Activated CD4-positive, CD25-positive, alpha-beta regulatory T cell treated with anti-CD3 and anti-CD28 coated beads, Interleukin-2, amount 50 U/mL, for 24 hours (primary cell): ENCODE measurements around the gene PAX5.

Experiments
- ATAC-seq, 2 donors: fragments of 150-1000 bp; cut with Tn5 transposase; one replicate each; pipeline ENCODE4 v1.10.0; 2021; ENCODE audit warnings: mild to moderate bottlenecking in 1 of 2, moderate library complexity in 1 of 2

The PAX5 gene

DNA sequence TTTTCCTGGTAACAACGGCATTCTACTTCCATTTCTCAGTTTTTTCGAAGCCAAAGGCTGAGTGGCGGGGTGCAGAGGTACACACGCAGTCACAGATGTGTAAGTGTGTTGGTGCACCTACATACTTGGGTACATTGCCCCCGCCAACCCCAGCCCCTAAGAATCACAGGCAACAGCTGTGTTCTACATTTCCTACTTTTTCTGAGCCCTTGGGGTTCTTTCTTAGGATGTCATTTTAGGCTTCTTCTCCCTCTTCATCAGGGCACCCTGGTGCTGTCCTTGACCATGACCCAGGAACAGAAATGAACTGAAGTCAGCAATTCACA lies 104.8 kb downstream of the PAX5 start:
- no peak for ATAC-seq

DNA sequence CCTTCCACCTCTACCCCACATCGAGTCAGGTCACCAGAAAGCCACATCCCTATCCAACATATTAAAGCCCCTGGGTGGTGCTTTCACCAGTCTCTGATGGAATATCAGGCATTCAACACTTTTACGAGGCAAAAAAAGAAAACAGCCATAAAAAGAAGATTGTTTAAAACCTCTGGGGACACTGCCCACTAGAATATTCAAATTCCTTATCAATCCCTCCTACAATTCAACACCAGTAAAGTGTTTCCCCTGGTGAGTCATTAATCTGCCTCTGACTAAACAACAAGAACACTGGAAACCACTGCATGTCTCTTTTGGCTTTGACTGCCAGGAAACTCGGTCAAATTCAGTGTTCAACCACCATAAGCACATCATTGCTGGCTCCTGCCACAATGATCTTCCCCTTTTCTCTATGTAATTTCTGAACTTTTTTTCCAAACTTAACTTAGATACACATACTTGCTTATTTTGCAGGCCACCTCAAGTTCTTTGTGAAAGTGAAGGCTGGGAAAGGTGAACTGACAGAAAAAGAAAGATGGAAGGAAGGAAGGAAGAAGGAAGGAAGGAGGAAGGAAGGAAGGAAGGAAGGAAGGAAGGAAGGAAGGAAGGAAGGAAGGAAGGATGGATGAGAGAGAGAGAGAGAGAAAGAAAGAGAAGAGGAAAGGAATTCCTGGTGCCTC lies 105.3 kb downstream of the PAX5 start:
- peak; percentile 49 to 59 for ATAC-seq

- no peak for ATAC-seq
Observed at GRCh38 chr9:36928210-36928609, 105.9 kb downstream of the PAX5 start.

DNA sequence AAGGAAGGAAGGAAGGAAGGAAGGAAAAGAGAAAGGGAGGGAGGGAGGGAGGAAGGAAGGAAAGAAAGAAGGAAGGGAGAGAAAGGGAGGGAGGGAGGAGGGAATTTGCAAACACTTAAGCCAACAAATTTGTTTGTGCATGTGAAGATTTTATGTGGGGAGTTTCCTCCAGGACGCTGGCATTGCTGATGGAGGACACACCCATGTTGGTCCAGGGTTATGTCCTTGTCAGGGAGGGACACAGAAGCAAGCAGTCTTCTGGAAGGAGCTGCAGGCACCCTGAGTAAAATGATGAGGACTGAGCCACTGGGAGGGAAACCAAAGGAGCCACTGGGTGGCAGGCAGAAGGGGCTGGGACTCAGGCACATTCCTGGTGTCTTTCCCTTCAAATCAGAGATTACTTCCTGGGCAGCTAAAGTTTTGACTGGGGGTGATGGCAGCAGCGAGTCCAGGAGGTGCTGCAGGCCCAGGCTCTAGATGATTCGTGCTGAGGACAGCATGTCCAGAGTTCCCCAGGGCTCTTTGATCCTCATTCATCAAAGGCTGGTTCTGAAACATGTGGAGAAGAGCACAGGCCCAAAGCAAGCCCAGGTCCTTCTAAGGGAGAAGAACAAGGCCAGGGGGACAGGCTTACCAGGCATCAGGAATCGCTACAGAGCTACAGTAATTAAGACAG lies 109.2 kb downstream of the PAX5 start:
- no peak for ATAC-seq

DNA sequence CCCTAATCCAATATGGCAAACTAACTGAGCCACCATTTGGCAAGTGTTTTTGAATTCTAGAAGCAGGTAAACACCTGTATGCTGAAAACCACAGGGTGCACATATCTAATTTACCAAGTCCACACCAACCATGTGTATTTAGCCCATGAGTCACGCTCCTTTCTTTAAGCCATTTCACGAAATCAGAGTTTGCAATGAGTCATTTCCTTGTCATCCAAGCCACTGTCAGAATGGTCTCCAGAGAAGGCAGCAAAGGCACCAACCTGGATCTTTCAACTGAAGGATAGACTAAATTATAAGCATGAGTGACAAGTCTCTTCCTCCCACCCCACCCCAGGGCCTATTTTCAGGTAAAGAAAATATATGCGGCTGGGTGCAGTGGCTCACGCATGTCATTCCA lies 110.0 kb downstream of the PAX5 start:
- ATAC-seq: peak; percentile 76 to 79

DNA sequence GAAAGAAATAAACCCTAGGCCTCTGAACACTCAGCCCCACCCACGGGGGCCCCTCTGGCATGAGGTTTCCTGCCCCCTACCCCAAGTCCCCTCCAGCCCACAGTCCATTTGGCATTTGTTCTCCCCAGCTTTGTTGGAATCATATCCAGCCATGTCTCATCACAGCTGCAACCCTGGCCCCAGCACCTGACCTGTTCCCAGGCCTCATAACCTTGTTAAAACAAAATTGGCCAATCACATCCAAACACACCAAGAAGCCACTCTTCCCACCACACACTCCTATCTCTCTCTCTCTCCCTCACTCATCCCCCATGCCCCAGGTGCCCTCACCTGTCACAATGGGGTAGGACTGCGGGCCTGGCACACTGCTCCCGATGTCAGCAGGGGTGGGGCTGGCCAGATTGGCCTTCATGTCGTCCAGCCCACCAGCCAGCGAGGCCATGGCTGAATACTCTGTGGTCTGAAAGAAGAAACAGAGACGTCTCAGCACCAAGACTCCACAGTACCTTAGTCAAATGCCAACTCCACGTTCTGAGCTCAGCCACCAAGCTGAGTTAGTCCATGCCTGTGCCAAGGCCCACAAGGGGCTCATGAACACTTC lies 110.9 kb downstream of the PAX5 start:
- no peak for ATAC-seq

DNA sequence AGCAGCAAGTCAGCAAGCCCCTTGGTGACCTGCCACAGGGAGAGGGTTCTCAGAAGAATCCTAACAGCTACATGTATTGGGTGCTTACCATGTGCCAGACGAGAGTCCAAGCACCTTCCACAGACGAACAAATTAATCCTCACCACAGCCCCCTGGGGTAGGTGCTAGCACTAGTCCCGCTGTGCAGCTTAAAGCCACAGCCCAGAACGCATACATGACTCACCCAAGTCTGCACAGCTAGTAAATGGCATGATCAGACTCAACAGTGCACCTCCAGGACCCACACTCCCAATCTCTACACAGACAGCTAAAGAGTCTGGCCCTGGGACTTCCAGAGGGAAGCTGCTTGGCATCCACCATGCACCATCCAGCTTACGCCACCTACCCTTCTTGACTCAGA lies 111.5 kb downstream of the PAX5 start:
- no peak for ATAC-seq

DNA sequence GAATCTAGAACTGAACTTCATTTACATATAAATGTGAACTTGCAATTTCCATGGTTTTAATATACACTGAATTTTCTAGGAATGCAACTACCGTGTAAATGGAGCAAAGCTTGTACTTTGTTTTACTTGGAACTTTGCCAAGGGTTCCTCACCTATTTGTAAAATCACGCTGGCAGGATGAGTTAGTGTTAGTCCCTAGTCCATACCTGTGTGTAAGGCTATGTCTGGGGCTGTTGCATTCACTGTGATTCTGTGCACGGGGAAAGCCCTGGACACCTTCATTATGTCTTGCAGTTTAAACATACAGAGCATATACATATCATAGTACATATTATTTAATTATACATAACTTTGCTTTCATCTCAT lies 119.9 kb downstream of the PAX5 start:
- ATAC-seq: no peak

DNA sequence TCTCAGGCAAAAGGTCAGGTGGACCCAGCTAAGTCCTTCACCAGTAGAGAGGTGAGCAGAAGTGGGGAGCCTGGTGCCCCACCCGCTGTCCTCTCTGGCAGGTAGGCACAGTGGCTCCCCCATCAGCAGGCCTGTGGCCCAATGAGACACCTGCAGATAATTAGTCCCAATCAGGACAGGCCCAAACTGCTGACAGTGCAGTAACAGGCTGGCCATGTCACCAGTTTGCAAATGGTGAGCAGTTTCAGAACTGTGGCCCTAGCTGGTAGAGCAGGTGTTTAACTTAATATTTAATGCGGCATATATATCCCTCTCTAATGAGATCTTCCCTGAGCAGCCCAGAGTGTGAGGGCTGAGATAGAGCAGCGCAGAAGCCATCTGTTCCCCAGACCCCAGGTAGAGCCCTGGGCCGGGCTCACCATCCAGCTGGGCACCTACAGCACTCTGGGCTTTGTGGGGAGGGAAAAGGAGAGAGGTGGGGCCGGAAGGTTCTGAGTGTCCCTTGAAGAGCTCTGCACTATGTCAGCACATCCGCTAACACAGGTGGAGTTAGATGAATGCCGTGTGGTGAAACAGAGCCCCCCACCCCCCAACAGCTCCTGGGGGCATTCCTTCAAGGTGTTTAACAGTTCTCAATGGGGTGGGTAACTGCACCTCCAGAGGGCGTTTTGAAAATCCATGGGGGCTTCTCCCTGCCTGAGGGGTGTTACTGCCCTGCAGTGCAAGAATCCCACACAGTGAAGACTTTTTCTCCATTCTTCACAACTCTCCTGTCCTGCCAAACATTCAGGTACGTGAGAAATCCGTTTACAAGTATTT lies 120.5 kb downstream of the PAX5 start:
- no peak for ATAC-seq

DNA sequence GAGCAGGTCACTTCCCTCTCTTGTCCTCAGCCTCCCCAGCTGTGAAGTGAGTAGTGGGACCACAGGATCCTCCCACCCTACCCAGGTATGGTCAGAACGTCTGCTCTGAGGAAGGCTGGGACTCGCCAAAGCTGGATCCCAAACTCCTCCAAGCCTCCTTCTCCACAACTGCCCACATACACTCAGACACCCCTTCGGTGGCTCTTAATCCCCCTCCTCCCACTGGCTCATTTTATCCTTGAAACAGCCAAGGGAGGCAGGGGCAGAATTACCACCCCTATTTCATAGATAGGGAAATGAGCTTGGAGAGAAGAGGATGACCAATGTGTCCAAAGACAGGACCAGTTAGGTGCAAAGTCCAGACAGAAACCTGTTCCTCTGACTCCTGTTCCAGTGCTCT lies 121.4 kb downstream of the PAX5 start:
- ATAC-seq: no peak

- no peak for ATAC-seq
Observed at GRCh38 chr9:36911601-36912412, 122.3 kb downstream of the PAX5 start.

DNA sequence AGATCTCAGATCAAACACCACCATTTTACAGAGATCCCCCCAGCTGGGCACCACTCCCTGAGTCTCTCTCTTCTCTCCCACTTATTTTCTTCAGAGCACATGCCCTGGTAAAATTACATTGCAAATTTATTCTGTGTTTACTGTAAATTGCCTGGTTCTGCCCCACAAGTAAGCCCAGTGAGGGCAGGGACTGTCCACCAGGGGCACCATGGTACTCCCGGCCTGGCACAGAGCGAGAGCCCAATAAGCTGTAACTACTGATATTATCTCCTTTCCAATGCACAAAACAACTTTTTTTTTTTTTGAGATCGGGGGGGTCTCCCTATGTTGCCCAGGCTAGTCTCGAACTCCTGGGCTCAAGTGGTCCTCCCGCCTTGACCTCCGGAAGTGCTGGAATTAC lies 123.0 kb downstream of the PAX5 start:
- ATAC-seq: no peak

DNA sequence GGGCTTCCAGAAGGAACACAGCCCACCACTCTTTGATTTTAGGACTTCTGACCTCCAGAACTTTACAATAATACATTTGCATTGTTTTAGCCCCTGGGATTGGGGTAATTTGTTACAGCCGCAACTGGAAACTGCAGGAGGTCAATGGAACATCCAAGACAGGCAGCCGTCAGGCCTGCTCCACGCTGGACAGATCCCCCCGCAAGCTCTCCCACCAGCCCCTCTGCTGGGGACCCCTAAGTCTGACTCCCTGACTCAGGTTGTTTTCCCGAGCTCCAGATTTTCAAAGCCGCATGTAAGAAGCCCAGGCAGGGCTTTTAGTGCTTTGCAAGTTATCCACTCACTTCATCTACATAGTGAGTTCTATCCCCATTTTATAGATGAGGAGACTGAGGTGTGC lies 127.6 kb downstream of the PAX5 start:
- no peak for ATAC-seq

DNA sequence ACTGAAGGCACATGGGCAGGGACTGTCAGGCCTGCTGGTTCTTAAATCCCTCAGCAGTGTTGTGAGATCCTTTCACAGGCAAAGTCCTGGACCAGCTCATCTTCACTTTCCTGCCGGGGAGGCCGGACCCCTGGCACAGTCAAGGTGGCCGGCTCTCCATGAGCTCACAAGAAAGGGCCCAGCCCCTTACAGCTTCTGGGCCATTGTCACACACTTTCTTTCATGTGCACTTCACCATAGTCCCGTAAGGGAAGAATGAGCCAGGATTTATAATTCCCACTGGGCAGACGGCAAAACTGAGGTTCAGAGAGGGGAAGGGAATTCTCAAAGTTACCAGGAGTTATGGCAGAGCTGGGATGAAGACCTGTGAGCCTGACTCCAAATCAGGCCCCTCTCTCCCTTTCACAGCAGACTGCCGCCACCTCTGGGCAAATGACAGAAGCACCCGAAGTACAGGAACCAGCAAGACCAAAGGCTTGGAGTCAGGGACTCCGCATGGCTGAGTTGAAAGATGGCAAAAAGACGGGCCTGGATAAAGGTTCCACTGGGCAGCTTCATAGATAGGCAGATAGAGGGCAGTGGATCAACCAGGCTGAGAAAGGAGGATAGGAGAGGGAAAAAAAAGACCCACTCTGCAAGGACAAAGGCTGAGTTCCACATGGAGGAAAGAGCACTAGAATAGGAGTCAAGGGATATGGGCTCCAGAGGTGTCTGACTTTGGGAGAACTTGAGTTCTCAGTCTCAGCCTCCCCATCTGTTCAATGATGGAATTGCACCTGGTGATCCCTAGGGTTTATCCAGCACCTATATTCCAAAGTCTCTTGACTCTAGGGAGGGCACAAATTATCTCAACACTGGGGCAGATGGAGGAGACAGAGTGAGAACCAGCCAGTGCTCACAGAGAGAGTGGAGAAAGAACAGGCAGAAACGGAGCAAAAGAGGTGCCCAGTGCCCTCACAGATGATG lies 128.7 kb downstream of the PAX5 start:
- no peak for ATAC-seq

DNA sequence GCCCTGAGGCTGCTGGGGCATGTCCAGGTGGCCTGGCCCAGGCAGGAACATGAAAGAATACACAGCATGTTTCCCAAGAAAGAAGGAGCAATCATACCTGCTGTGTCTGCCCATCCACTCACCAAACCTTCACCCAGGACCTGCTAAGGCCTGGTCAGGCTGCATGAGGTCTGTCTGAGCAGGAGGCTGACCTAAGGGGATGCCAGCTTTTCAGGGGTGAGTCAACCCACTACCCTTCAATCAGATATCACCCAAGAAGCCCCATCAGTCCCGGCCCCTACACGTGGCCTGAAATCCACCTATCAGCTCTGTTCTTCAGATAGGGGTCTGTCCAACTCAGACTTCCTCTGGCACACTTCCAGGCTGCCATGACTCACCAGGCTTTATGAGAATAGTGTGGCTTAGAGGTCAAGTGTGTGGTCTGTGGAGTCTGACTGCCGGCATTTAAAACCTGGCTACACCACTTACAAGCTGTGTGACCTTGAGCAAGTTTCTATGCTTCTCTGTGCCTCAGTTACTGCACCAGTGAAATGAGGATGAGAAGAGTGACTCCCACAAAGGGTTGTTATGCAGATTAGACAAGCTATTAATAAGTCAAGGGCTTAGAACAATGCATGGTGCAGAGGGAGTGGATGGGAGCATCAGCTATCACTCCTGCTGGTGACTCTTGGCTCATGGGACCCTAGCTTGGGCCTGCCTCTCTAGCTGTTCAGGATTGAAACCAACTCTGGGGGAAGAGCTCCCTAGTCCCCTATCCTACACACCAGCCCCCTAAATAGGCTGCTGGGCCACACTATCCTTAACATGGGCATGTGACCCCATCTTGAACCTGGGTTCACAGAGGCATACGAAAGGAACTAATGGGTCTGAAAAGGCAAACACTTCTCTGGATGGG lies 130.3 kb downstream of the PAX5 start:
- peak; percentile 53 to 59 for ATAC-seq

GRCh38 chr9:36902861-36903524 lies 131.1 kb downstream of the PAX5 start:
- ATAC-seq: no peak

- no peak for ATAC-seq
Observed at GRCh38 chr9:36902080-36902716, 131.9 kb downstream of the PAX5 start.

GRCh38 chr9:36901528-36901927 lies 132.5 kb downstream of the PAX5 start:
- ATAC-seq: no peak

GRCh38 chr9:36900856-36901220 lies 133.2 kb downstream of the PAX5 start:
- no peak for ATAC-seq
